Measurements from ENCODE around the gene TMEM47.

TMEM47 gene

GRCh38 chrX:34584781-34585180 is 72.3 kb downstream of the TMEM47 start:
- no peak for DNase-seq

DNA sequence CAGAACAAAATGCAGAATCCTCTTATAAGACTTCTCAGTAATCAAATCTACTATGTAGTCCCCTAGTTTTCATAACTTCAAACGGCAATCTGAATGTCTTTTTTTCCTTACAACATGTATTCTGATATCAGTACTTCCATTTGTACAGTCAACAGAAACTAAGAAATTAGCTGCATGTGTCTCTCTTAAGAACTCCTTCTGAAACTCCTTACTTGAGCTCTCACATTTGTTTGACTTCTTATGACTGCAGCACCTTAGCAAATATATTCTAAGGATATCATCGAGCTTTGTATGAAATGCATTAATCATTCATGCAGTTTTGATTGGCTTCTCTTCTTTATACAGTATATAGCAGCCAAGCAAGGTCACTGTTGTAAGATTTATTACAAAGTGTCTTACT is 77.0 kb downstream of the TMEM47 start:
- no peak for DNase-seq

DNA sequence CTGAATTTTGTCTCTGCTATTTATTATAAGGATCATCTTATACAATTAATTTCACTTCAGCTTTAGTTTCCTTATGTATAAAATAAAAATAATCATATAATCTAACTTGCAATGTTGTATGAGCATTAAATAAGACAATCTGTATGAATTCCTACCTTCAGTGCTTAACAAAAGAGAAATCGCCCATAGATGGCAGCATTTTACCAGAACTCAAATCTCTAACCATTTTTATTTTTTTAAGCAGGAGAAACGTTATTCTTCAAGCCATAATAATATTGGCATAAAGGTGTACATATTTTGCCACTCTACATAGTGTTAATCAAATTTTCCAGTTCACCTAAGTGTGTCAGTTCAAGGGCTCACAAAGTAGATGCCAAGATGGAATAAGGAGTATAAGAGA is 78.8 kb downstream of the TMEM47 start:
- DNase-seq, result peak; percentile 17
